HG03097 (cell line): ENCODE data around the gene TEX11.

Source experiments
- ATAC-seq: cut with Tn5 transposase; IDR thresholded peaks from one replicate; pipeline ENCODE4 v1.9.1; 2021; ENCODE audit not compliant: unreplicated experiment, low FRiP score

The TEX11 gene

GRCh38 chrX:70504772-70505450, 403.6 kb downstream of the TEX11 start:
- ATAC-seq = no peak

DNA sequence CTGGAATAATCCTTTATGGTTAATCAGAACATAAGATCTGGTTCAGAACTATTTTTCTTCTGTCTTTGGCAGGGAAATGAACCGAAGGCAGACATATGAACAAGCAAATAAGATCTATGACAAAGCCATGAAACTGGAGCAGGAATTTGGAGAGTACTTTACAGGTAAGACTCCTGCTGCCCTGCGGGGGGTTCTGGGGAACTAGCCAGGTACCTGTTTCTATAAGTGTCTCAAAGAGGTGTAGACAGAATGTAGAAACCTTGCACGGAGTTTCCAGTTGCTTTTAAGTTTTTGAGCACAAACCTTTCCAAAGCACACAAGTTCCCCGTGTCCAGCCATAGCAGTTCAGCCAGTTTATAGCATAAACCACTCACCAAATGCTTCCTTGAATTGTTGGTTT, 407.7 kb downstream of the TEX11 start:
- ATAC-seq = no peak

DNA sequence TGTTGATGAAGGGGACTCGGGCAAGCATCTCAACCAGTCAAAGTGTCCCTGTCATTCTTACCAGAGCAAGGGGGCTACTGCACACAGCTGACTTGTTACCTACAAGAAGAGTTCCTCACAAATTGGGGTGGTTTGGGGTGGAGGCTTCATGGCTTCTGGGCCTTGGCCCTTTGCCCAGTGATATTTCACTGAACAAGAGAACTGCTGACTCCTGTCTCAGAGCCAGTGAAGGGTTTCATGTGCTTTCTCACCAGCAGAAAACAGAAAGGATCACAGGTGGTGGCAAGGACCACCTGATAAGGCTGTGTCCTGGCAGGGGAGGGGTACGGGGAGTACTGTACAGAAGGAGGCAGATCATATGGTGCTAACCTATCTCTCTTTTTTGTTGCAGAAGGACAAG, 410.4 kb downstream of the TEX11 start:
- ATAC-seq = no peak

GRCh38 chrX:70497026-70497425, 411.5 kb downstream of the TEX11 start:
- ATAC-seq = no peak

- no peak for ATAC-seq
Measured at GRCh38 chrX:70496491-70496890, 412.0 kb downstream of the TEX11 start.

DNA sequence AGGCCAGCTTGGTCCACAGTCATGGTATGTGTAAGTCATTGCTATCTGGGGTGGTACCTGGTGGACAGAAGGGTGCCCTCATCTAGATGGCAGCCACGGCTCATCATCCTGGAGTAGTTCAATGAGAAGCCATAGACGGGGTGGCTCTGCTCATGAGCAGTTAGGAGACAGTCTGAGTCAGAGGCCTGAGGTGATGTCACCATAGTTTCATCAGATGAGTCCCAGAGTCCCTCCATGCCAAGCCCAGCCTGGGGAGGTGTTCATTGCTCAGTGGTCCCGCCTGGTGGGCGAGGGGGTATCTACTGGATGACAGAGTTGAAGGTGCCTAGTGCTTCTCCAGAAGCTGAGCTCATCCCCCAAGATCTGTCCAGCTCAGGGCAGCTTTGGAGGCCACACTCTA, 414.1 kb downstream of the TEX11 start:
- no peak for ATAC-seq

DNA sequence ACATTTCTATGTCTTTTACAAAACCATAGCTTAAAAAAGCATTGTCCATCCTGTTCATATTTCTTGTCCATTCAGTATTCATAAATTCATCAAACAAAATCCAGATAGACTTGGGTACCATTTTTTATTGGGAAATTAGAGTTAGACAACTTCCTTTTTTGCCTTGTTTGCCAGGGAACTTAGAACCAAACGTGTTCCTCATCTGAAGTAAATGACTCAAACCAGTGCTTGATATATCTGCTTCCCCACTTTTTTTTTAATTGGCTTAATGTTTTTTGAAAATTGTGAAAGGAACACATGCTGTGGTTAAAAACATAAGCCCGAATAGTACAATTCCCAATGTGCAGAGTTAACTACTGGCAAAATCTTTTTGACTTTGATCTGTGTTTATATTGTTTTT, 419.7 kb downstream of the TEX11 start:
- no peak for ATAC-seq

DNA sequence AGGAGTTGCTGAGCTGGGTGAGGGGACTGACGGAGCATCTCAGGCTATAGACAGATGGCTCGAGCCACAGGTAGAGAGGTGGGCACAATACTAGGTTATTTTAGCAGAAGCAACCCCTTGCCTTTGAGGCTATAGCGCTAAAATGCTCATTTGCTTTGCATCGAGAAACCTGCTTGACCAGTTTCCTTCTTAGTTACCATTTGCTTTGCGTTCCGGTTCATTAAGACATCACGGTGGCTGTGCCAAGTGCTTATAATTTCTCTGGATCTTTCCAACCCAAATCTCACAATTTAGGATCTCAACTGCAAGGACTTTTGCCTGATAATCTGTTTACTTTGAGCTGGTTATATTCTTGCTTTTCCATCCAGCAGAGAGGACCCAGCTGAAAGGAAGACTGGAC, 423.0 kb downstream of the TEX11 start:
- ATAC-seq = no peak

DNA sequence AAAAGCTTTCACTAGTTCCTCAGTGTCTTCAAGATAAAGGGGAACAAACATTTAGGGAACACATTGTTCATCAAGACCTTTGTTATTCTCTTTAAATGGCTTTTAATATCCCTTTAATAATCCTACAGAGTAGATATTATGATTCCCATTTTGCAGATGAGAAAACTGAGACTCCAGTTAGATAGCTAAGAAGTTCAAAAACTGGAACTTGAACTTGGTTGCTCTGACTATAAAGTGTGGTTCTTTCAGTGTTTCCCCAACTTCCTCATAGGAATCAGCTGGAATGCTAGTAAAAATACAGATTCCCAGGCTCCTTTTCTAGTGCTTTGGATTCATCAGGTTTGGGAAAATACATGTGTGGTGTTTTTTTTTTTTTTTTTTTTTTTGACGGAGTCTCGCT, 426.2 kb downstream of the TEX11 start:
- no peak for ATAC-seq

DNA sequence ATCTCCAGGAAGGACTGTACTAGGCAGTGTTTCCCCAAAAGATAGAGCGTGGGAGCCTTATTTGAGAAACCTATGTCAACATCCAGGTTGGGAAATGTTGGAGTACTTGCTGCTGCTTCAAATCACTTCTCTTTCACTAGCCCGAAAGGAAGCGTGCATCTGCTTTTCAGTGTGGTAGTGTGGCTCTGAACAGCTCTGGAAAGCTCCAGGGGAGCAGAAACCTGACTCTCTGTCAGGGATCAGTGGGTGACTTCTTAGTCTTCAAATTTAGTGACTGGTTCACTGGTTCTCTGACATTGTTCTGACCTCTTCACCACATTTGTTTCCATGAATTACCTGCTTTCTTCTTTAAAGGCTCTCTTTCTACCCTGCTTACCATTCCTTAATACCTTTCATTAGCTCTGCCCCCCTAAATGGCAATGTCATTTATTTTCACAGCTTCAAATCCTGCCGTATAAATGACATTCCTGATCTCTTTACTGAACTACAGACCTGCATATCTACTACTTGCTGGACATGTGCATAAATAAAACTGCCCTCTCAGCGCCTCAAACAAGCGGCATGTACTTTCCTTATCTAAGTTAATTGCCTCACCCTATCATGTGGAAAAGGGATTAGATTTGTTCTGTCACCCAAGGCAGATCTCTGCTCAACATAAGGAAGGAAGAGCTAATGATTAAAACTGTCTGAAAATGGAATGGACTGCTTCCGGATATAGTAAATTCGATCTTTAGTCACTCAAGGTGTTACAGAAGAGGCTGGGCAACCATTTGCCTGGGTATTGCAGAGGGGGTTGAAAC, 426.8 kb downstream of the TEX11 start:
- no peak for ATAC-seq

- ATAC-seq = no peak
Measured at GRCh38 chrX:70480660-70481018, 427.9 kb downstream of the TEX11 start.

DNA sequence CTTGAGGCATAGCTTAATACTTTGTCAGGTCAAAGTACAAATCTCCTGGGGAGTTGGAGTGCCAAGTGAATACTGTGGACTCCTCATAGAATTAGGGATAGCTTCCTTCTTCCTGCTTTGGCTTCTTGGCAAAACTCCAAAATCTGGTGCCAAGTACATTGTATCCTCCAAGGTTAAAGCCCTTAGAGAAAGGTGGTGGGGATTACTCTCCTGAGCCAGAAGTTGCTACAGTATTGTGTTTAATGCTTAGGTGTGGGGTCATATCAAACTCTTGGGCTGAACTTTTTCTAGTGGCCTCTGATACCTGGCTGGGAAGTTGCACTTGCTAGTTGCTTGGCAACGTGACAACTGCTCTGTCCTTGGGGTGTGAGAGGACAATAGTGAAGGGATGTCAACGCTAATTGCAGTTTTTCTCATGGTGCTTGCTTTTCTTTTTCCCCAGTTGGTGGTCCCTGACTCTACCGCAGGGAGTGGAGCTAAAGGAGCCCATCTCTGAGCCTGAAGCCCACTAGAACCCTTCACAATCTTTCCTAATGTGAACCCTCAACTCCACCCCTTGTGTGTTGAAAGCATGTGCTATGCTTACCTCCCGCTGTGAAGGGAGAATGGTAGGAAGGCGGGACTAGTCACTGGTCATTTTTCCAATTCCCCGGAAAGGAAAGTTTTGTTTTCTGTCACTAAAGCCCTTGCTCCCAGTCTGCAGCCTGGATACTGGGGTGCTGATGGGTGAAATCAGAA, 428.4 kb downstream of the TEX11 start:
- no peak for ATAC-seq

GRCh38 chrX:70479247-70479921, 429.1 kb downstream of the TEX11 start:
- no peak for ATAC-seq
